Sciatic nerve (tissue), 2 donors: ENCODE measurements around the gene GPR149. TPM values are rescaled to one million over a fixed set of nuclear protein-coding genes. Genes with fewer than 3 reads are reported as not detected.

ENCODE experiments used
- ATAC-seq: fragments of 200-7000 bp; cut with Tn5 transposase; one replicate; pipeline ENCODE4 v1.9.1; 2020; ENCODE audit warnings: mild to moderate bottlenecking, moderate library complexity
- DNase-seq: peaks from one replicate; pipeline ENCODE4 v3.0.0-alpha.2; 2020; ENCODE audit warnings: low spot score
- intact Hi-C: fragments of 100-400 bp; cut with DNase I; formaldehyde crosslinking; loops from one replicate; pipeline ENCODE4 v1.14.2; 2022
- total RNA-seq: library from RNA; stranded (reverse); fragmentation: NEBNext Ultra II Directional; extraction: Animal tissue kit (Norgen Biotek cat#: 25700); gene quantifications from one replicate; pipeline ENCODE4 v1.2.1, GENCODE V29; 2021
- donor health status: DM: no; HTN: no; CAD: no.
- donor health status: DM: no; HTN: no; CAD: no.

GPR149 gene
- total RNA-seq, 1 donor from 2014 or later: not detected

DNA sequence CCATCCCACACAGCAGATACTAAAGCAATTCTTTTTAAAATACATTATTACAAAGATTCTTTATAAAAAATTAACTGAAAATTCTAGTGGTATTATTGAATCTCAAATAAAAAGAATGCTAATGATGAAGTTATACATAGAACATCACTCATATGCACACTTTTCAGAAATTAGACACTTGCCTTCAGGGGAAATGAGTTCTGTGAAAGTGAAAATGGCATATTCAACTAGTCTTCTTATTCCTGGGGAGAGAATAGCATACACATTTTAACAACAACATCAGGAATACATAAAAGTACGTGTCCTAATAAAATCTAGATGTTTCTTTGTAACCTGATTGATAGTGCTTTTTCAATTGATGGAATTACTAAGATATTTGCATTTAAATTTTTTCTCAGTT, 68.9 kb downstream of the GPR149 start:
- intact Hi-C loops: no loop called here
- ATAC-seq (no peak), DNase-seq (no peak)

DNA sequence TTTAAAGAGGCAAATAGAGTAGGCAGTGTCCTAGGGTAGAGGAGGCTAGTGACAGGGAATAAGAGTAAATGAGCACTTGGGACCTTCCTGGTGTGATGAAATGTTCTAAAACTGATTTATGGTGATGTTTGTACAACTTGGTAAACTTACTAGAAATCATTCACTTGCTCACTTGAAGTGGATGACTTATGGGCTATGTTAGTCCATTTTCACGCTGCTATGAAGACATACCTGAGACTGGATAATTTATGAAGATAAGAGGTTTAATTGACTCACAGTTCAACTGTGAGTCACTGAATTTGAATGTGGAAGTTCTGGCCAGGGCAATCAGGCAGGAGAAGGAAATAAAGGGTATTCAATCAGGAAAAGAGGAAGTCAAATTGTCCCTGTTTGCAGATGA, 74.0 kb downstream of the GPR149 start:
- no peak for ATAC-seq
- intact Hi-C loops: no loop called here
- DNase-seq: no peak

DNA sequence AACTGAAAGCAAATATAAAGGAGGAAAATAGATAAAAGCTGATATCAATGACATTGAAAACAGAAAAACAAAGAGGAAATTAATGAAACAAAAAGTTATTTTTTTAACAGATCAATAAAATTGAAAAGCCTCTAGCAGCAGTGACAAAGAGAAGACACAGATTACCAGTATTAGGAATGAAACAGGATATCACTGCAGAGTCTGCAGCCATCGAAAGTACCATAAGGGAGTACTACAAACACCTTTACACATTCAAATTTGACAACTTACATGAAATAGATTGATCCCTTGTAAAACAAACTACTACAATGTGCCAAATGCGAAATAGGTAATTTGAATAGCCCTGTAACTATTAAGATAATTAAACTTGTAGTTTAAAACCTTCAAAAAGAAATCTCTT, 80.8 kb downstream of the GPR149 start:
- DNase-seq (no peak), ATAC-seq (no peak)
- intact Hi-C loops: no loop called here

DNA sequence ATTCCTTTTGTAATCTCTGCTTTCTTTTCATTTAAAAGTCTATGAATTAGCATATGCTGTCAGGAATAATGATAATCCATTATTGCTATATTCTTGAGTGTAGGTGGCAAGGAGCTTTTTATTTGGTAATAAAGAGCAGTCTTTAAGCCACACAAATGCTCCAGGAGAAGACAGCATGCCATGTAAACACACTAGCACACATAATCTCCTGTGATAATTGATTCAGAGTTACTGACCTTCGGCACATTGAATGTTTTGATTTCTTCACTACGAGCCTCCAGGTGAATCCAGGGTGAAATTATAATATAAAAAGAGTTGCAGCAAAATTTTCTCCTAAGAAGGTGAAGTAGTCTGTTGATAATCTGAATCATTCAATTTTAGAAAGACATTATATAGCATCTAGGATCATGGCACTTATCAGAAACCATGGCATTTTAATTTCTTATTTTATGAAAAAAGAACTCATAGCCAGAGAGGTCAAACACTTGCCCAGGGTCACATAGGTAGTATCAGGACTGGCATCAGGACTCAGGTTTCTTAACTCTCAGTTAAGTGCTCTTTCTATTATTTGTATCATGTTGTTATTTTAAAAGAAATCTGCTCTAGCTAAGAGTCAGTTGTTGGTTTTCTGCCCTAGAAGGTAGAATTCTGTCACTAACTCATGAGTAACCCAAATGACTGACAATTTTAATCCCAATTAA, 84.4 kb downstream of the GPR149 start:
- DNase-seq (no peak), ATAC-seq (no peak)
- intact Hi-C loops: no loop called here

DNA sequence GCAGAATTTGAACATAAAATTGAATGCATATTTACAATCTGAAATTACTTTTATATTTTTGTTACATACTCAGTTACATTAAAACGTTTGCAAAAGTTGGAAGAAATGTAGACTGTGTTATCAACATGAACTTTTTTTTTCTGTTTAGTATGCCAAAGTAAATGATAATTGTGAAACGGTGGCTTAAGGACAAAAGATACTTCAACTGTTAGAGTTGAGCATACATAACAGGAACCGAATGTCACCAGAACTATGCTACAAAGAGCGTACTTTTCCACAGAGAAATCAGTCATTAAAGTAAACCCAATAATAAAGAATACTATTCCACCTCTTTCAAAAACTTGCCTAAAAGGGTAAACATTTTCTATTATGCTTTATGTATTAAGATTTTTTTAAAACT, 91.4 kb downstream of the GPR149 start:
- ATAC-seq (no peak), DNase-seq (no peak)
- intact Hi-C loops: no loop called here

DNA sequence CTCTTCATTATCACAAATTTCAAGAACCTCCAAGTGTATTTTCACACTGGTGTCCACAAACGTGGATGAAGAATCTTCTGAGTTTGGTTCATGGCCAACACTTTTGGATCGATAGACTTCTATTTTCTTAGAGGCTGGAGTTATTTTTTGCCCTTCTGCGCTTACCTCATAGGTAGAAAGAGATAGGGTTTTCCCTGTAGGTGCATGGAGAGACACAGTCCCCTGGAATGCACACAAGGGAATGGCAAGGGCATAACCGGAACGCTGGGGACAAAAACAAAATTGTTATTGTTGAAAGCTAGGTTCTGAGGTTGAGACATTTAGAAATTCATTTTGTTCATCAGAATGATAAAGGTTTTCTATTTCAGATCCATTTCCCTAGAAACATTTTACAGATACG, 92.0 kb downstream of the GPR149 start:
- ATAC-seq (no peak), DNase-seq (no peak)
- intact Hi-C loops: no loop called here

DNA sequence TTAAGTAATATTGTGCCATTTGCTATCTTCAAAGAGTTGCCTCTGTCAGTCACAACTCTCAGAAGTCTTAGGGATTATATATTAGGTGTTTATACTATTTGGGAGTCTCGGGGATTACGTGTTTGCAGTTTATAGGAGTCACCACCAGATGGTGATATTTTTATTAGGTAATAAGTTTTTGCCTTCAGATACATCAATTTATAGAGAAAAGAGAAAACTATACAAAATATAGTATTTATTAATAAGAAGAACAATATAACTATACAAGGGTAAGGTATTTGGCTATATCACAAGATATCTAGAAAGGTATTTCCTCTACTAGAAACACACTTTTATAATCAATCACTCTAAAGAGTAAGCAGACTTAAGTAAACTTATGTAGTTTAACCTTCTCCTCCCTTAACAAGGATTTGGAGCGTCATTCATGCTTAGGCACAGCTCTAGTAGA, 95.0 kb downstream of the GPR149 start:
- no peak for DNase-seq
- ATAC-seq: no peak
- intact Hi-C loops: no loop called here

DNA sequence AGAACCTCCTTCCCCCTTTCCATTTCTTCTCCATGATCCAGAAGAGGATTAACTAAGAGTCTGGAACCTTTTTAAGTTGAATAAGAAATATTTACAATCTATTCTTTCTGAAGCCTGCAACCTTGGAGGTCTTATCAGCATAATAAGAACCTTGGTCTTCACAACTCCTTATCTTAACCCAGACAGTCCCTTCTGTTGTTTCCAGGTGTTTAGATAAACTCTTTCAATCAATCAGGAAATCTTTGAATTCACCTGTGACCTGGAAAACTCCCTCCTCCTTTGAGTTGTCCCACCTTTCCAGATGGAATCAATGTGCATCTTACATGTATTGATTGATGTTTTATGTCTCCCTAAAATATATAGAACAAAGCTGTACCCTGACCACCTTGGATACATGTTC, 102.1 kb downstream of the GPR149 start:
- ATAC-seq: no peak
- no peak for DNase-seq
- intact Hi-C loops: no loop called here

DNA sequence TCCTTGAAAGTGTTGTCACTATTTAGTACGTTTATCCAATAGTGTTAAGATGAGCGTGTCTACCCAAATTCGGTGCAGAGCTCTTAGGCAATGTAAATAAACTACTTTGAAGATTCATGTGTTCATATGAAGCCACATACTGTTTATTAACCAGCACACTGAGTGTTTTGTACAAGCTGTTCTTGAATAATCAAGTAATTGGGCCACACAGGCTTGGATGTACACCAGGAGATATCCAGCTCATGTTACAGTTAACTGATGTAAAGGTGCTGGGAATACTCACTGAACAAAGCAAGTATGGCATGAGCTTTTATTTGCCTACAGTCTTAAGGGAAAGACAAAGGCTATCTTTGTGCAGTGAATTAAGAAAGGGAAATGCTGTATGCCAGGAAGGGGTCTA, 105.1 kb downstream of the GPR149 start:
- ATAC-seq (peak; percentile 23), DNase-seq (no peak)
- intact Hi-C loops: no loop called here

DNA sequence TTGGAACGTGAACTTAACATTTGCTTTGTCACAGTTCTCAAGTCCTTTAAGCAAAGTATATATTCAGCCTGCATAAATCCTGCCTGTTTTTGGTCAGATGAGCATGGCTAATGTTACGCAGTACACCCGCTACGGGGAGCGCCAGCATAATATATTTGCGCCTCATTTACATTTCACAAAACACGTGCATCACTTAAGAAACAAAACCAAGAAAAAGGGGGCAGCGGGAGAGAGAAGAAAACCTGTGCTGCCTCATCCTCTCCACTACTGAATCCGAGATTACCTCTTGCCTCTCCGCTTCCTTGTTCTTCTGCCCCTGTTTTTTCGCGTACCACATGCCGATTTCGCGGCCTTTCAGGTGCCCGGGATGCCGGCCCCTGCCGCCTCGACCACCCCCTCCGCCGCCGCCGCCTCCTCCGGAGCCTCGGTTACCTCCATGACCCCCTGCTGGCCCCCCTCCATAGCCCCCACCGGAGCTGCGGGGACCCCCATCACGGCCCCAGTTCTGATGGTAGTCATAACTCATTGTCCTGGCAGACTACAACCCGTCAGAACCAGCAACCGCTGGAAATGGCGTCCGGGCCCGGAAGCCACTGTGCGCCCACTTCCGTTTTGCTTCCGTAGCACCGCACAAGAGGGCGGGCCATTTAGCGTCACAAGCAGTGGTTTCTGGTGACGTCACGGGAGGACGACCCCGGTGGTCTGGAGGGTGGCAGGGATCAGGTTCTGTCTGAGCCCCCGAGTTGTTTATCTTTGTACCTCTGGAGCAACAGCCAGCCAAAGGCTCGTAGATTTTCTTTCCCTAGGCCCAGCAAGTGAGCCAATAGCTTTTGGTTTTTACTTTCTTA, 105.9 kb downstream of the GPR149 start, which contains the start of gene DHX36:
Gene DHX36 (minus strand): TSS at position 597 of the 848 bp plus-strand sequence. CDS start 71 bp downstream, at position 526.
- intact Hi-C loops: no loop called here
- ATAC-seq: peak; percentile 98

DNA sequence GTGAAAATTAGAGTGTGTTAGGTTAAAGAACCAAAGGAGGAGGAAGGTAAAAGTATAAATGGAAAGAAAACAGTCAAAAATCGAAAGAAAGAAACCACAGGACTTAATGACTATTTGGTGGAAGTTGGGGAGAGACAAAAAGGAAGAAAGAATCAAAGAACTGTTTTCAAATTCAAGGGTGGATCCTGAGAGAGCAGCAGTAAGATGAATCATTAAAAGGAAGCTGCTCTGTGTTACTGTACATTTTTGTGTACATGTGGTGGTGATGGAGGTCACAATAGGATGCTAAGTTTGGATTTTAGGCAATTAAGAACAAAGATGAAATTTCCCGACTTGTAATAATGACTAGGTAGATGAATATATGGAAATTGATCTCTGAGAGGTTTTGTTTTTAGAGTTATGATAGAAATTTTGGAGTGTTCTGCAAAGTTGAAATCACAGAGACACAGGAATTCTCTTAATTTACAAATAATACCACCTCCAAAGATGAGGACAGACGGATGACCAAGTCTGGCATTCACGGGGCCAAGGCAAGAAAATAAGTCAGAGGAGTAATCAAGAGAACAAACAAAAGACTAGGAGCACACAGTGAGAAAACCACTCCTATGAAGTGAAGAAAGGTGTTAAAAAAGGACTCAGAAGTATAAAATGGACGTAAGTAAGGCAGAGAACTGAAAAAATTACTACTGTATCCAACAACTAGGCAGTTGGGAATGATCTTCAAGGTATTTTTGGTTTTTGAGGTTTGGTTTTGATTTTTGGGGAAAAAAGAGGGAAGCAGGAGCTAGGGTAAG, 112.8 kb downstream of the GPR149 start:
- DNase-seq (no peak), ATAC-seq (no peak)
- intact Hi-C loops: no loop called here

More for the DNA sequence above, 105.9 kb downstream of the GPR149 start, which contains the start of gene DHX36:
- DNase-seq: peak; percentile 95

DNA sequence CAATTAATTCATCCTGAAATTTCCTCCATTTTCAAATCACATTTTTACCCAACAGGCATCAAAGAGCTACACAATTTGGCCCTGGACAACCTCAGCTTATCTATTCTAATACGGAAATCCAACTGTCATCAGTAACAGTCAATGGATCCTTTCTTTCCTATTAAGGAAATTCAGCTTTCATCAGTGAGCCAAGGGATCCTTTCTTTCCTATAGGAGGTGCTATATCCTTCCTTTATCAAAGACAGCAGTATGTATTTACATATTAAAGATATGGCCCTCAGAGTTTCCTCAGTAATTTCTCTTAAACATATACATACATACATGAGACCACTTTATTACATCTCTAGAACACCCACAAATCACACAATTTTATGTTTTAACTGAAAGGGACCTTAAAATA, 115.8 kb downstream of the GPR149 start:
- intact Hi-C loops: no loop called here
- no peak for DNase-seq
- ATAC-seq: no peak

DNA sequence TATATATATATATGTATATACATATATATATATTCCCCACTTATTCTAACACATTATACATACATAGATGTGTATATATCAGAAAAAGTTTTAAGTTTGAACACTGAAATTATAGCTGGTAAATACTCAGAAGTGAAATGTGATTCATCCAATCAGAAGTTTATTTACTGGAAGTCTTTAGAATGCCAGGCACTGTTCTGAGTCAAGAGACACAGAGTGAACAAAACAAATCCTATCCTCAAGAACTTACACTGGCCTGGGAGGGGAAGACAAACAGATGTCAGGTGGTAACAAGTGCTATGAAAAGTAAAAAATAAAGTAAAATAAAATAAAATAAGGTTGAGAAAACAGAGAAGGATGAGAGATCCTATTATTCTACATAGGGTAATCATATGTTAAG, 119.2 kb downstream of the GPR149 start:
- intact Hi-C loops: no loop called here
- DNase-seq: no peak
- no peak for ATAC-seq

DNA sequence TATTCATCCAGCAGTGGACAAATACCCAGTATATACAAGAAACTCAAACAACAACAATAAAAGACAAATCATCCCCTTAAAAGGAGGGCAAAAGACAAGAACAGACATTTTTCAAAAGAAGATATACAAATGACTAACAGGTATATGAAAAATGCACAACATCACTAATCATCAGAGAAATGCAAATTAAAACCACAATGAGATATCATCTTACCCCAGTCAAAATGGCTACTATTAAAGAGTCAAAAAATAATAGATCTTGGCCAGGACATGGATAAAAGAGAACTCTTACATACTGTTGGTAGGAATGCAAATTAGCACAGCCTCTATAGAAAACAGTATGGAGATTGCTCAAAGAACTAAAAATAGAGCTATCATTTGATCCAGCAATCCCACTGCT, 122.6 kb downstream of the GPR149 start:
- ATAC-seq: no peak
- DNase-seq: no peak
- intact Hi-C loops: no loop called here

DNA sequence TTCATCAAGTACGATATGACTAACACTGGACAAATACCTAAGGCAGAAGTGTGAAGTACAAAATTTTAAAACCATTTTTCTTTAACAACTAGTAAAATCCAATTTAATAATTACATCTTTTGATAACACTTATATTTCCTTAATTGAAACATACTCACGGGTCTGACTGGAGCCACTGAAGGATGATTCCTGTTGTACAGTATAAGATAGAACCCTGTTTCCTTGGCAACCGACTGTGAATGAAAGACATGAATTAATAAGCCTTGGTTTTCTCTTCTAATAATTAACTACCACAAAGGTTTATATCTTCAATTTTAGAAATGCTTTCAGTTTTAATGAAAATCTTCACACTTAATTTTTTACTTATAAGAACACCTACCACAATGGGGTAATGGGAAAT, 125.1 kb downstream of the GPR149 start:
- ATAC-seq (no peak), DNase-seq (no peak)
- intact Hi-C loops: no loop called here

DNA sequence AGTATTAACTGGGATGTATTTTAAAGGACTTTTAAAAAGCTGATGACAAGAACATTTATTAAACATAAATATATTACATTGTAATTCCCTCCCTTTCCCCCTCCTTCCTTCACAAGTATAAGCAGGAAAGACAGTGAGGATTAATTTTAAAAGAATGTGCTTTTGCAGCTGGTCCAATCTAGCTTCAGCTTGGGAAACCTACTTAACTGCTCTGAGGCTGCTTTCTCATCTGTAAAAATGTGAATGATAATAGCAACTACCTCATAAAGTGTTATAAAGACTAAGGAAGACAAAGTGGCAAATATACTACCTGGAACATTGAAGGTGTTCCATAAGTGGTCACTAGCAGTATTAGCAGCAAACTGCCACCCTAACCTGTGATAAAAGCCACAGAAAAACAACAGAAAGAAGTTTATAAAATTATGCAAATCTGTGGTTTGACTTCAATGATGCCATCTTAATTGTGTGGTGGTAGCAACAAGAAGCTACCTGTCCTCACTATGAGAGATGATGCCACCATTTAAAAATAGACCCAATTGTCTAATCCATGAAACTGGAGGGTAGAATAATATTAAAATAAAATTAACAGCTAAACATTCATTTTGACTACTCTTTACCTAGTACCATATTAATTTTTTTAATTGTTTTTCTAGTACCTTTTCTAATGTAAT, 125.7 kb downstream of the GPR149 start:
- DNase-seq: no peak
- intact Hi-C loops: no loop called here
- no peak for ATAC-seq

DNA sequence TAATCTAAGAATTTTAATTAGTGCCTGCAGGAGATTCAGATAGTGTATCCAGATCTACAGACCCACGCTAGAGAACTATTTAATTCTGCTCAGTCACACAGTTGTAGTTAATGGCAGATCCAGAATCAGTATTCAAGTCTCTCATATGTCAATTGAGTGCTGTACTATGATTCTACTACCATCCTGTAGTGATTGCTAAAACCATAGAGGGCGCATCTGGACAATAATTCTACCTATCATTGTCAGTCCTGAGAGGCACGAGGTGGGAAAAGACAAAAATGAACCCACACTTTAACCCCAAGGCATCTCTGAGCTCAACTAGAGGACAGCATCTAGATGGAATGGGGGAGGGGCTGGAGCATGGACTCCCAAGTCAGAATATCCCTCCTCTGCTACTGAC, 128.4 kb downstream of the GPR149 start:
- ATAC-seq: no peak

DNA sequence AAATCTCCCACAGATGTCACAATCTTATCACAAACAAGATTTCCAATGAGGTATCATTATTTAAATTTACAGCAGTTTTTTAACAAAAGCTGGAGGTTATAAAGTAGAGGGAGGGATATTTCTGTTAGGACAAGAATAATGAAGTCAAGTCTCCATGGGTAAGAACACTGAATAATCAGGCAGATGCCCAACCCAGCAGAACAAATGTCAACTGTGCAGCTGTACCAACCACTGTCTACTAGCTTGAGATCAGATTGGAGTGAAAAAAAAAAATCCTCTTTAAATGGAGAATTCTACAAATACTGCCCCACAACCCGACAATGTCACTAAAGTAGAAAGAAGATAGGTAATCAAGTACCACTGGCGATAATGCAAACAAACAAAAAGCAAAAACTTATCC, 136.0 kb downstream of the GPR149 start:
- DNase-seq (no peak), ATAC-seq (no peak)
- intact Hi-C loops: no loop called here

More for the DNA sequence above, 128.4 kb downstream of the GPR149 start:
- intact Hi-C loops: no loop called here
- no peak for DNase-seq

DNA sequence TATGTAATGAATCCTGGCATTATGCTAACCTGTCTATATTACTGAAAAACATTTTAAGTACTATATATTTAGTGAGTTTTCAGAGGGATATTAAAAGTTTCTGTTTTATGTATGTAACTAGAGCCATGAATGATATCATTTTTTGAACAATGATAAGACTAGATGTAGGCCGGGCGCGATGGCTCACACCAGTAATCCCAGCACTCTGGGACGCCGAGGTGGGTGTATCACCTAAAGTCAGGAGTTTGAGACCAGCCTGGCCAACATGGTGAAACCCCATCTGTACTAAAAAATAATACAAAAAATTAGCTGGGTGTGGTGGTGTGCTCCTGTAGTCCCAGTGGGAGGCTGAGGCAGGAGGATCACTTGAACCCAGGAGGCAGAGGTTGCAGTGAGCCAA, 139.8 kb downstream of the GPR149 start:
- intact Hi-C loops: no loop called here
- DNase-seq: no peak
- no peak for ATAC-seq
